Superior temporal gyrus (tissue), 1 donor: ENCODE data around the gene OR10G8.

Experiments
- DNase-seq: peaks from one replicate; pipeline ENCODE4 v3.0.0-alpha.2; 2016; ENCODE audit errors: extremely low spot score

OR10G8 gene

DNA sequence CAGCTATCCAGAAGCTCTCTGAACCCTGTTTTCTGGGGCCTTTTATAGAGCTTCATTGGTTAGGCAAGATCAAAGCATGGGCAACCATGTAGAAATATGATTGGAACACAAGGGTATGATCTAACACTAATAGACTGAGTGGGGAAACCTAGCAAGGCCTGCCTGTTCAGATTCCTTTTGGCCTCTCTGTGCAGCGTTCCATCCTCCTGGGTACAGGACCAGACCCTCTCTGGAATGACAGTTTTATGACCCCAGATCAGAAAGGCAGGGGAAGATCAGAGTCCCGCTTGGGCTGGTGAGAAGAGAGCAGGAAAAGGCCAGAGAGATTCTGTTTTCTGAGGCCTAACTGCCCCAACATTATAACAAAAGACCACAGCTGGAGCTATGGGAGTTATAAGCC, 52.0 kb downstream of the OR10G8 start:
- DNase-seq, result peak; percentile 4

DNA sequence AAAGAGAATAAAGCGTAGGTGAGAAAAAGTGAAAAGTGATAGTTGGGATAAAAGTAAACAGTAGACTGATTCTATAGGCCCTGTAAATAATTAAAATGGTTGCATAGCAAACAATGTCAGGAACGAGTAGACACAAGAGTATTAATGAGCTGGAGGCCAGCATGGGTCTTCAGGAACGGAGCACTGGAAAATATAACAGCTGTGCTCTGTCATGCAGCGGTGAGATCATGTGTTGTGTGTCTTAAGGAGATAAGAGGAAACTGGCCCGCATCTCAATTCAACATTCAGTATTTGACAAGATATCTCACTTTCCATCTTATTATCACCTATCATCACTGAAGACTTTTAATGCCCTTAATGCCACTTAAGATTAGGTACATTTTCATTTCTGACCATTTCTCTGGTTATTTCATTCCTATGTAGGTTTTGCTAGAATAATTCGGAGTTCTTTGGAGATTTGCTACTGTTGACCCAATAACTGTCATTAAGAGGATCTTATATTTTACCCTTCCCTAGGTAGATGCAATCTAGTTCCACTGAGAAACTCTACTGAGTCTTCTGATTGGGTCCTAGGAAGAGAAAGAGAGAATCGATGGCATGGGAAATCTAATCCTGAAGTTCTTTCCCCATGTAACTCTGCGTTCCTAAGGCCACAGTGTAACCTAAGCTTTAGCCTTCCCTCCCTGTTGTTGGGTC, 53.2 kb downstream of the OR10G8 start:
- peak; percentile 47 for DNase-seq
